Measurements from ENCODE around the gene RAP1GAP2. TPM values are rescaled to one million over a fixed set of nuclear protein-coding genes. Genes with fewer than 3 reads are reported as not detected.

RAP1GAP2 gene
- total RNA-seq, 1 donor: 2.9 TPM

DNA sequence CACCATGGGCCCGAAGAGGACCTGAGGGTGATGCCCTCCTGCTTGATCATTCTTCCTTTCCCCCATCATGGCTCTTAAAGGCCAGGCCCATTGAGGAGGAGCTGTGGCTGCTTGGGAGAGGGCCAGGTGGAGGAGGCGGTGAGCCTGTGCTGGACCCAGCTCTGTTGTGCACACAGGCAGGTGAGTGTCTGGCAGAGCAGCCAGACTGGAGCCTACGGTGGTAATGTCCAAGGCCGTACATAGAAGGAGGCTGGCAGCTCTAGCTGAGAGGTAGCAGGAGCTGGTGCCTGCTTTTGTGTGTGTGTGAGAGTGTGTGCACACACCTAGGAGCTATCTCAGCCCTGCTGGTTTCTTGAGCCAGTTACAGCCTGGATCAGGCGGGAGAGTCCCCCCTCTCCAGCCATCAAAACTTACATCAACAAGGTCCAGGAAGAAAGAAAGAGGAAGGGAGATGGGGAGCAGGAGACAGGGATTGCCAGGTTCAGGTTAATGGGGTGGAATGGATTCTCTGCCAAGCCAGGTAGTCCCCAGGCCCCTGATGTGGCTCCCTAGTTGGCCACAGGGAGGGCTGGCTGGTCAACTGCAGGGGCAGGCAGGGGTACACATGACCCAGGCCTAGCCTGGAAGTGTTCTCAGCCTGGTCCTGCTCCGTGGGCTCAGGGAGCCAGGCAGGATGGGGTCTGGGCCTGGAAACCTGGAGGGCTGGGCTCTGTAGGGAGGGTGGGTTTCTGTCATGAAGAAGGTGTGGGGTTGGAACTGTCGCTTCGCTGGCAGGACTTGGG, 107.1 kb downstream of the RAP1GAP2 start:
- H4K20me1 ChIP-seq (ENCODE audit: insufficient read depth, low read length): peaks cover 4% of the 10 kb centered on the region
- DNase-seq (ENCODE audit: insufficient read length, low spot score, missing footprints): peak; percentile 53
- no peaks in the 10 kb centered on the region for H3K79me2 ChIP-seq (ENCODE audit: insufficient read depth, low read length)
- H3K4me1 ChIP-seq (ENCODE audit: insufficient read depth, low read length): no peaks in the 10 kb centered on the region
- H3K4me3 ChIP-seq (ENCODE audit: insufficient read depth, low read length): no peak overlapping the region
- no peak overlapping the region for H3K4me2 ChIP-seq (ENCODE audit: insufficient read depth, low read length)
- TF ChIP-seq, protein P1, sequence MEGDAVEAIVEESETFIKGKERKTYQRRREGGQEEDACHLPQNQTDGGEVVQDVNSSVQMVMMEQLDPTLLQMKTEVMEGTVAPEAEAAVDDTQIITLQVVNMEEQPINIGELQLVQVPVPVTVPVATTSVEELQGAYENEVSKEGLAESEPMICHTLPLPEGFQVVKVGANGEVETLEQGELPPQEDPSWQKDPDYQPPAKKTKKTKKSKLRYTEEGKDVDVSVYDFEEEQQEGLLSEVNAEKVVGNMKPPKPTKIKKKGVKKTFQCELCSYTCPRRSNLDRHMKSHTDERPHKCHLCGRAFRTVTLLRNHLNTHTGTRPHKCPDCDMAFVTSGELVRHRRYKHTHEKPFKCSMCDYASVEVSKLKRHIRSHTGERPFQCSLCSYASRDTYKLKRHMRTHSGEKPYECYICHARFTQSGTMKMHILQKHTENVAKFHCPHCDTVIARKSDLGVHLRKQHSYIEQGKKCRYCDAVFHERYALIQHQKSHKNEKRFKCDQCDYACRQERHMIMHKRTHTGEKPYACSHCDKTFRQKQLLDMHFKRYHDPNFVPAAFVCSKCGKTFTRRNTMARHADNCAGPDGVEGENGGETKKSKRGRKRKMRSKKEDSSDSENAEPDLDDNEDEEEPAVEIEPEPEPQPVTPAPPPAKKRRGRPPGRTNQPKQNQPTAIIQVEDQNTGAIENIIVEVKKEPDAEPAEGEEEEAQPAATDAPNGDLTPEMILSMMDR (IDR thresholded peaks at IDR 0.05; ENCODE audit: extremely low read depth, low read depth, low read length): no peak
- no peaks in the 10 kb centered on the region for H3K9me3 ChIP-seq (ENCODE audit: low read depth, low read length)
- no peak overlapping the region for H3K27ac ChIP-seq (ENCODE audit: low read depth, low read length)
- no peaks in the 10 kb centered on the region for H3K36me3 ChIP-seq (ENCODE audit: insufficient read depth, low read length)
- H2AFZ ChIP-seq (ENCODE audit: low read length): no peak overlapping the region
- H3K27me3 ChIP-seq (ENCODE audit: insufficient read depth, low read length): no peaks in the 10 kb centered on the region

DNA sequence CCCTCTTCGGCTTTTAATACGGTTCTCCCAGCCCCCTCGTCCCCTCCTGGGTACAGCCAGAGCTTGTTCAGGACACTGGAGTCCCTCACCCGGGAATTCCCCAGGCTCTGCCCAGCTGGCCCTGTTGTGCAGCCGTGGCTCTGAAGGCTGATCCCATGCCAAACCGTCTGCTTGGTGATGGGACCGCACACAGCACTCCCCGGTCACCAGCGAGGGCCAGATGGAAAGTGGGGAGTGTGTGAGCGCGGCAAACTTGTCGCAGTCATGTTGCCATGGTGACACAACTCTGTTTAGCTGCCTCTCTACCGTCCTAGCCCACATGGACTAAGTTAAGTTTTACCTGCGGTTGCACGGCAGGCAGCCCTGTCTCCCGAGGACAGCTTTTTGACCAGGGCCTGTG, 107.9 kb downstream of the RAP1GAP2 start:
- Histone ChIP-seq H4K20me1 (ENCODE audit: insufficient read depth, low read length) (peaks cover 4% of the 10 kb centered on the region), H3K4me2 (ENCODE audit: insufficient read depth, low read length) (peak overlapping the region; percentile 9), H2AFZ (ENCODE audit: low read length) (peak overlapping the region; percentile 66), H3K36me3 (ENCODE audit: insufficient read depth, low read length) (no peaks in the 10 kb centered on the region), H3K27ac (ENCODE audit: low read depth, low read length) (no peak overlapping the region), H3K4me3 (ENCODE audit: insufficient read depth, low read length) (no peak overlapping the region), H3K27me3 (ENCODE audit: insufficient read depth, low read length) (no peaks in the 10 kb centered on the region), H3K4me1 (ENCODE audit: insufficient read depth, low read length) (no peaks in the 10 kb centered on the region), H3K9me3 (ENCODE audit: low read depth, low read length) (no peaks in the 10 kb centered on the region), H3K79me2 (ENCODE audit: insufficient read depth, low read length) (no peaks in the 10 kb centered on the region)
- peak; percentile 92 for DNase-seq (ENCODE audit: insufficient read length, low spot score, missing footprints)
- TF ChIP-seq, protein P1 (IDR thresholded peaks at IDR 0.05; ENCODE audit: extremely low read depth, low read depth, low read length): no peak

DNA sequence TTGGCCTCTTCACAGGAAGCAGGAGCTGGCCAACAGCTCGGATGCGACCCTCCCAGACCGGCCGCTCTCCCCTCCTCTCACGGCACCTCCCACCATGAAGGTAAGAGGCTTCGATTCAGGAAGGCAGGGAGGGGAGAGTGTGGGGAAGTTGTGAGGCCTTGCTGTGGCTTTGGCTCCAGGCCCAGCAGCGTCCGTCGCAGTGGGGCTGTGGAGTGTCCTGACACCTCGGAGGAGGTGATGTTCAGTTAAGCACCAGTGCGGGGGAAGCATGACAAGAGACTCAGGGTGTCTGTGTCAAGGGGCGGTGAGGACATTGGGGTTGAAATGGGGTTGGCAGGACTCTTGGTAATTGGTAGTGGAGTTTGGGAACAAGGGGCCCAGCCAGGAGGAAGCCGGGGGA, 109.0 kb downstream of the RAP1GAP2 start:
- Histone ChIP-seq H3K79me2 (ENCODE audit: insufficient read depth, low read length) (no peaks in the 10 kb centered on the region), H3K4me2 (ENCODE audit: insufficient read depth, low read length) (no peak overlapping the region), H4K20me1 (ENCODE audit: insufficient read depth, low read length) (peaks cover 4% of the 10 kb centered on the region), H3K4me1 (ENCODE audit: insufficient read depth, low read length) (no peaks in the 10 kb centered on the region), H2AFZ (ENCODE audit: low read length) (no peak overlapping the region), H3K4me3 (ENCODE audit: insufficient read depth, low read length) (no peak overlapping the region), H3K36me3 (ENCODE audit: insufficient read depth, low read length) (no peaks in the 10 kb centered on the region), H3K27ac (ENCODE audit: low read depth, low read length) (no peak overlapping the region), H3K27me3 (ENCODE audit: insufficient read depth, low read length) (no peaks in the 10 kb centered on the region), H3K9me3 (ENCODE audit: low read depth, low read length) (no peaks in the 10 kb centered on the region)
- peak; percentile 53 for DNase-seq (ENCODE audit: insufficient read length, low spot score, missing footprints)
- TF ChIP-seq, protein P1 (IDR thresholded peaks at IDR 0.05; ENCODE audit: extremely low read depth, low read depth, low read length): no peak

- H4K20me1 ChIP-seq (ENCODE audit: insufficient read depth, low read length): peaks cover 4% of the 10 kb centered on the region
- peak; percentile 64 for DNase-seq (ENCODE audit: insufficient read length, low spot score, missing footprints)
- no peak overlapping the region for H3K4me3 ChIP-seq (ENCODE audit: insufficient read depth, low read length)
- no peaks in the 10 kb centered on the region for H3K36me3 ChIP-seq (ENCODE audit: insufficient read depth, low read length)
- H3K9me3 ChIP-seq (ENCODE audit: low read depth, low read length): no peaks in the 10 kb centered on the region
- H3K79me2 ChIP-seq (ENCODE audit: insufficient read depth, low read length): no peaks in the 10 kb centered on the region
- H2AFZ ChIP-seq (ENCODE audit: low read length): no peak overlapping the region
- TF ChIP-seq, protein P1 (IDR thresholded peaks at IDR 0.05; ENCODE audit: extremely low read depth, low read depth, low read length): no peak
- no peak overlapping the region for H3K4me2 ChIP-seq (ENCODE audit: insufficient read depth, low read length)
- no peak overlapping the region for H3K27ac ChIP-seq (ENCODE audit: low read depth, low read length)
- no peaks in the 10 kb centered on the region for H3K27me3 ChIP-seq (ENCODE audit: insufficient read depth, low read length)
- no peaks in the 10 kb centered on the region for H3K4me1 ChIP-seq (ENCODE audit: insufficient read depth, low read length)
These were observed 109.7 kb downstream of the RAP1GAP2 start for GRCh38 chr17:2905696-2906501.
